Suprapubic skin (tissue), 4 donors: ENCODE measurements around the gene PML. TPM values are rescaled to one million over a fixed set of nuclear protein-coding genes. Genes with fewer than 3 reads are reported as not detected.
"Not testable (repeated sequence)": the region's sequence is repeated elsewhere in the genome, so short reads cannot be mapped to it uniquely, and the experiment has no call there.

Source experiments
- DNase-seq, 2 donors: peaks; one replicate each; pipeline ENCODE4 v3.0.0-alpha.2; 2019; ENCODE audit warnings: low spot score in 2 of 2
- H3K27ac ChIP-seq: fragments of 200-600 bp; sonication (generic); one replicate; pipeline ENCODE4 v1.5.1; 2019
- H3K27me3 ChIP-seq: fragments of 200-600 bp; sonication (generic); one replicate; pipeline ENCODE4 v1.5.1; 2019
- H3K36me3 ChIP-seq: fragments of 200-600 bp; sonication (generic); one replicate; pipeline ENCODE4 v1.5.1; 2019
- H3K4me1 ChIP-seq: fragments of 200-600 bp; sonication (generic); one replicate; pipeline ENCODE4 v1.5.1; 2019
- H3K4me3 ChIP-seq: fragments of 200-600 bp; sonication (generic); one replicate; pipeline ENCODE4 v1.5.1; 2019; ENCODE audit warnings: mild to moderate bottlenecking
- H3K9me3 ChIP-seq: fragments of 200-600 bp; sonication (generic); one replicate; pipeline ENCODE4 v1.5.1; 2019
- EP300 ChIP-seq: sonication (generic); formaldehyde crosslinking; IDR thresholded peaks from one replicate; pipeline ENCODE4 v1.6.1; 2017; ENCODE audit warnings: antibody characterized with exemption
- POLR2A ChIP-seq, 2 donors: fragments of 450-650 bp; IDR thresholded peaks; one replicate each; pipeline ENCODE4 v1.6.1; 2017; ENCODE audit warnings: antibody characterized with exemption in 2 of 2, mild to moderate bottlenecking in 2 of 2, moderate library complexity in 2 of 2
- POLR2AphosphoS5 ChIP-seq, 3 donors: sonication (generic); formaldehyde crosslinking; IDR thresholded peaks; one replicate each; pipeline ENCODE4 v1.6.1; 2017; ENCODE audit warnings: antibody characterized with exemption in 3 of 3
- WGBS: methylation state at CpG from one replicate; pipeline ENCODE4 v1.1.5; 2018; 5-methylcytosine and 5-hydroxymethylcytosine counted together
- total RNA-seq, 4 donors: library from RNA; depleted of rRNA; stranded (reverse); fragments of >200 nt; gene quantifications; one replicate each; pipeline ENCODE4 v1.1.0, GENCODE V29; 2016
- TF ChIP-seq, protein P1 (sequence below), 2 donors: fragments of 200-600 bp in 1 of 2; fragments of 450-650 bp in 1 of 2; sonication (generic) in 1 of 2; IDR thresholded peaks; one replicate each; pipeline ENCODE4 v1.5.1; 2016 to 2019; ENCODE audit warnings: antibody characterized with exemption in 2 of 2, mild to moderate bottlenecking in 1 of 2, moderate library complexity in 1 of 2

Gene PML
- total RNA-seq, 4 donors from 2014 or later: 59.2 to 111 (median 82.5) TPM

DNA sequence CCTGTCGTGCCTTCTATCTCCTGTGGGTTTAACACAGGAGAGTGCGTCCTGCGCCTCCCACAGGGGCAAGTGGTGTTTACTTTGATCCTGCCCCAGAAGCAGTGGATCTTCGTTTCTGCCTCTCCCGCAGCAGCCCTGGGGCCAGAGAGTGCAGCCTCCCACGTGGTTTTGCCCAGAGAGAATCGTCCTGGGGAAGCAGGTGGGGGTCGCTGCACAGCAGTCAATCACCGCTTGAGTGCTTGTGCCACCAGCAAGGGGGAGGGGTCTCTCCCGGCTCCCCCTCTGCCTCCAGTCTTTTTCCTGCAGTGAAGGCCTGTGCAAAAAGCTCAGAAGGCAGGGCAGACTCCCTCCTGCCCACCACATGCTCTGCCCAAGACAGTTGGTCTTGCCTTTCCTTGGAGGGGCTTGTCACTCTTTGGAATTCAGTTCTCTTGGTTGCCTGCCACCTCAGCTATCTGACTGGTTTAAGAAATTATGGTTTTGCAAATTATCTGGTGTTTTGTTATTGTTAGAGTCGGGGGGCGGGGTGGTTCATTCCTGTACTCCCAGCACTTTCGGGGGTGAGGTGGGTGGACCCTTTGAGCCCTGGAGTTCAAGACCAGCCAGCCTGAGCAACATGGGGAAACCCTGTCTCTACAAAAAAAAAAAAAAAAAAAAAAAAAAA lies 29.3 kb upstream of the PML start:
- H3K27ac ChIP-seq: no peak overlapping the region
- H3K4me1 ChIP-seq: peaks cover 17% of the 10 kb centered on the region
- H3K4me3 ChIP-seq: no peak overlapping the region

DNA sequence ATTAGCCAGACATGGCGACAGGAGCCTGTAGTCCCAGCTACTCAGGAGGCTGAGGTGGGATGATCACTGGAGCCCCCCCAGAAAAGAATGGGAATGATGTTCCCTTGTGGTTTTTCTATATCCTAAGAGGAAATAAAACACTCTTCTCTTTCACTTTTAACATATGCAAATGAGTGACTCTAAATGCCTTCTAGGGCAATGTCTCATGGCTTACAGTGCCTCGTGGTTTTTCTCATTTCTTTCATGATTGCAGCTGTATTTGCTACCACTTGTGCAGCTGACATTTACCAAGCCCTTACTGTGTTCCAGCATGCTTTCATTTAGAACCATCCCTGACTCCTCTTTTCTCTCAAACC lies 28.8 kb upstream of the PML start:
- Histone ChIP-seq H3K9me3 (no peaks in the 10 kb centered on the region), H3K36me3 (no peaks in the 10 kb centered on the region), H3K27ac (no peak overlapping the region), H3K27me3 (no peaks in the 10 kb centered on the region), H3K4me1 (peaks cover 17% of the 10 kb centered on the region), H3K4me3 (no peak overlapping the region)
- no peak for TF ChIP-seq EP300
- no peak for TF ChIP-seq POLR2A (IDR thresholded peaks at IDR 0.05)
- TF ChIP-seq POLR2AphosphoS5 (IDR thresholded peaks at IDR 0.05): no peak
- TF ChIP-seq, protein P1, sequence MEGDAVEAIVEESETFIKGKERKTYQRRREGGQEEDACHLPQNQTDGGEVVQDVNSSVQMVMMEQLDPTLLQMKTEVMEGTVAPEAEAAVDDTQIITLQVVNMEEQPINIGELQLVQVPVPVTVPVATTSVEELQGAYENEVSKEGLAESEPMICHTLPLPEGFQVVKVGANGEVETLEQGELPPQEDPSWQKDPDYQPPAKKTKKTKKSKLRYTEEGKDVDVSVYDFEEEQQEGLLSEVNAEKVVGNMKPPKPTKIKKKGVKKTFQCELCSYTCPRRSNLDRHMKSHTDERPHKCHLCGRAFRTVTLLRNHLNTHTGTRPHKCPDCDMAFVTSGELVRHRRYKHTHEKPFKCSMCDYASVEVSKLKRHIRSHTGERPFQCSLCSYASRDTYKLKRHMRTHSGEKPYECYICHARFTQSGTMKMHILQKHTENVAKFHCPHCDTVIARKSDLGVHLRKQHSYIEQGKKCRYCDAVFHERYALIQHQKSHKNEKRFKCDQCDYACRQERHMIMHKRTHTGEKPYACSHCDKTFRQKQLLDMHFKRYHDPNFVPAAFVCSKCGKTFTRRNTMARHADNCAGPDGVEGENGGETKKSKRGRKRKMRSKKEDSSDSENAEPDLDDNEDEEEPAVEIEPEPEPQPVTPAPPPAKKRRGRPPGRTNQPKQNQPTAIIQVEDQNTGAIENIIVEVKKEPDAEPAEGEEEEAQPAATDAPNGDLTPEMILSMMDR (IDR thresholded peaks at IDR 0.05): no peak
- 26% methylated on average over 2 of the region's 2 CpGs for WGBS
- no peak for DNase-seq

More for the DNA sequence above, 29.3 kb upstream of the PML start:
- no peaks in the 10 kb centered on the region for H3K9me3 ChIP-seq
- no peak for TF ChIP-seq POLR2A (IDR thresholded peaks at IDR 0.05)
- TF ChIP-seq, protein P1 (IDR thresholded peaks at IDR 0.05): peak in 1 of 2 donors; percentile 9
- DNase-seq: no peak
- H3K27me3 ChIP-seq: no peaks in the 10 kb centered on the region
- no peaks in the 10 kb centered on the region for H3K36me3 ChIP-seq
- 35% methylated on average over 5 of the region's 13 CpGs for WGBS

DNA sequence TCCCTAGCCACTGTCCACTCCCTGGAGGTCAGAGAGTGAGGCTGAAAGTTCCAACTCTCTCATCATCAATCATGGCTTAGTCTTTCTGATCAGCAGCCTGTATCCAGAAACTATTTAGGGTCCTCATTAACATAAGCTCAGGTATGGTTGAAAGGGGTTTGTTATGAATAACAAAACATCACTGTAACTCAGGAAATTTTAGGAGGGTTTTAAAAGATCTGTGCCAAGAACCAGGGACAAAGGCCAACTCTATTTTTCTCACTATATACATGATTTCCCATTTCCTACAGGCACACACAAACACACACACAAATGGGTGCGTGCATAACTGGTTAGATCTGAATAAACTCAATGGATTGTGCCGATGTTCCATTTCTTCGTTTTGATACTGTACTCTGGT lies 26.1 kb upstream of the PML start:
- 85% methylated on average over 3 of the region's 3 CpGs for WGBS
- Histone ChIP-seq H3K4me1 (peaks cover 27% of the 10 kb centered on the region), H3K36me3 (no peaks in the 10 kb centered on the region), H3K27ac (no peak overlapping the region), H3K27me3 (no peaks in the 10 kb centered on the region), H3K9me3 (no peaks in the 10 kb centered on the region), H3K4me3 (no peak overlapping the region)
- TF ChIP-seq EP300: no peak
- no peak for DNase-seq

DNA sequence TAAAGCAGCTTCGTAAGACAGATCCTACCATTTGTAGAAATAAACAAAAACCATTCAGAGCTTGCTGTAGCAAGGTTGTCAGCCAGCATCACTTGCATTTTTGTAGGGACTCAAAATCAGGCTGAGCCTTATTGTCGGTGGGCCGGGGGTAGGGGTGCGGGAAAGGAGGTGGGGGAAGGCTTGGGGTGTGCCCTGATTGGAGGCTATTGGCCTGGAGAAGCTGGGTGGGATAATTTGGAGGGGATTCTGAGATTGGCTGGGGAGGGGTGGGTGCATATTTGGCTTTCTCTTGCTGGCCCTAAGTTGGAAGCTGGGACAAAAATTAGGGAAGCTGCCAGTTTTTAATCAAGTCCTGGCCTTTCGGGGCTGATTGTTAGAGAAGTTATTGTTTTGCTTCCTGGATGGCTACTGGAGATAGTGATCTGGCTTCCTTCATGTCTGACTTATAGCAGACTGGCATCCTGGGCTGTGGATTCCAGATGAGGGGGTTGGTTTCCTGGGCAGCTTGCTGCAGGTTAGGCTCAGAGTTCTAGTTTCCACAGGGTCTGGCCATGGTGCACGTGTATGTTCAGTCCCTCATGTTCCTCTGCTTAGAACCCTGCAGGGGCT lies 25.3 kb upstream of the PML start:
- no peaks in the 10 kb centered on the region for H3K27me3 ChIP-seq
- no peak overlapping the region for H3K4me3 ChIP-seq
- H3K4me1 ChIP-seq: peaks cover 28% of the 10 kb centered on the region
- whole genome bisulfite sequencing: 74% methylated on average over 6 of the region's 6 CpGs
- no peak for DNase-seq
- no peak overlapping the region for H3K27ac ChIP-seq
- no peaks in the 10 kb centered on the region for H3K36me3 ChIP-seq
- TF ChIP-seq EP300: no peak
- TF ChIP-seq POLR2AphosphoS5 (IDR thresholded peaks at IDR 0.05): no peak
- TF ChIP-seq, protein P1 (IDR thresholded peaks at IDR 0.05): no peak
- TF ChIP-seq POLR2A (IDR thresholded peaks at IDR 0.05): no peak
- H3K9me3 ChIP-seq: no peaks in the 10 kb centered on the region

DNA sequence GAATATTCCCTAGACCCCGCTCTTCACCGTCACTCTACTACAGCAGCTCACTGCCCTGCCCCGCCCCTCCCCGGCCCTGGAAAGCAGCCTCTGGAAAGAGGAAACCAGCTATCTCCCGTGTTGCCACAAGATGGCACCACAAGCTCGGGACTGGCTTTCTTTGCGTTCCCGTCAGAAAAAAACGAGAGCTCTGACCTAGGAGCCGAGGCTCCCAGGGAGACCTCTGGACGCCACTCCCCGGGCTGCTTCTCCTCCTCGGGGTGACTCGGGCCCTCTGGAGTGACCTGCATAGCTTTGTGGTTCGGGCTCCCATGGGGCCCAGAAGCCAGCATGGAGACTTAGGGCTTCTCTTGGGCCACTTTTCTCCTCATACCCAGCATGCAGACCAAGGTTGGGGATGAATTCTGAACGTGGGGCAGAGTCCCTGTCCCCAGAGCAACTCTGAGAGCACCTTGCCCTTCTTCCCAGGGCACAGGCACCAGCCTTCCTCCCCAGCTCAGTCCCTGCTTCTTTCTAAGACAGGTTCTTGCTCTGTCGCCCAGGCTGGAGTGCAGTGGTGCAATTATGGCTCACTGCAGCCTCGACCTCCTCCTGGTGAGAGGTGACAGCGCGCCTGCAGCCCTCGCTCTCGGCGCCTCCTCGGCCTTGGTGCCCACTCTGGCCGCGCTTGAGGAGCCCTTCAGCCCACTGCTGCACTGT lies 21.4 kb upstream of the PML start:
- Histone ChIP-seq H3K4me1 (peaks cover 11% of the 10 kb centered on the region), H3K4me3 (peak overlapping the region; percentile 25), H3K27ac (no peak overlapping the region), H3K36me3 (no peaks in the 10 kb centered on the region), H3K9me3 (no peaks in the 10 kb centered on the region), H3K27me3 (peaks cover 11% of the 10 kb centered on the region)
- TF ChIP-seq, protein P1 (IDR thresholded peaks at IDR 0.05): peak; percentile 83 to 94
- TF ChIP-seq POLR2A (IDR thresholded peaks at IDR 0.05) (no peak), EP300 (no peak), POLR2AphosphoS5 (IDR thresholded peaks at IDR 0.05) (no peak)
- peak; percentile 91 to 92 for DNase-seq
- 22% methylated on average over 17 of the region's 26 CpGs for WGBS

DNA sequence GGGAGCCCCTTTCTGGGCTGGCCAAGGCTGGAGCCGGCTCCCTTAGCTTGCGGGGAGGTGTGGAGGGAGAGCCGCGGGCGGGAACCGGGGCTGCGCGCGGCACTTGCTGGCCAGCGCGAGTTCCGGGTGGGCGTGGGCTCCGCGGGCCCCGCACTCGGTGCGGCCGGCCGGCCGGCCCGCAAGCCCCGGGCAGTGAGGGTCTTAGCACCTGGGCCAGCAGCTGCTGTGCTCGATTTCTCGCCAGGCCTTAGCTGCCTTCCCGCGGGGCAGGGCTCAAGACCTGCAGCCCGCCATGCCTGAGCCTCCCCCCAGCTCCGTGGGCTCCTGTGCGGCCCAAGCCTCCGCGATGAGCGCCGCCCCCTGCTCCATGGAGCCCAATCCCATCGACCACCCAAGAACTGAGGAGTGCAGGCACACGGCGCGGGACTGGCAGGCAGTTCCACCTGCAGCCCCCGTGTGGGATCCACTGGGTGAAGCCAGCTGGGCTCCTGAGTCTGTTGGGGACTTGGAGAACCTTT lies 20.8 kb upstream of the PML start:
- not testable (repeated sequence) for DNase-seq, H3K27ac ChIP-seq, H3K36me3 ChIP-seq, H3K4me3 ChIP-seq, H3K9me3 ChIP-seq
- WGBS: 67% methylated on average over 3 of the region's 39 CpGs
- Histone ChIP-seq H3K4me1 (peaks cover 11% of the 10 kb centered on the region), H3K27me3 (peaks cover 11% of the 10 kb centered on the region)

DNA sequence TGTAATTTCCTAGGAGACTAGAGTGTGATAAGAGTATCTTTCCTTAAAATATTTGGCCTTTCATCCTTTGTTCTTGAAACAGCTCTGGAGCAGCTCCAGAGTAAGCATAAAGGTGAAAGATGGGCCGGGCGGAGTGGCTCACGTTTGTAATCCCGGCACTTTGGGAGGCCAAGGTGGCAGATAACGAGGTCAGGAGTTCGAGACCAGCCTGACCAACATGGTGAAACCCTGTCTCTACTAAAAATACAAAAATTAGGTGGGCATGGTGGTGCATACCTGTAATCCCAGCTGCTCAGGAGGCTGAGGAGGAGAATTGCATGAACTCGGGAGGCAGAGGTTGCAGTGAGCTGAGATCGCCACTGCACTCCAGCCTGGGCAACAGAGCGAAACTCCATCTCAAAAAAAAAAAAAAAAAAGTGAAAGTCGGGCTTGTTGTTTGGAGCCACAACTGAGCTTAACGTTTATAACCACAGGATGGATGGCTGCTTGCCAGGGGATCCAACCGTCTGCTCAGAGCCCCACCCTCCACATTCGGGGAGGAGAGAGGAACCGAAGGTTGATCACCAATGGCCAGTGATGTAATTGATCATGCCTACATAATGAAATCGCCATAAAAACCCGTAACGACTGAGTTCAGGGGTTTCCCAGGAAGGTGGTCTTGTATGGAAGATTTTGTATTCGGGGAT lies 18.9 kb upstream of the PML start:
- not testable (repeated sequence) for H3K9me3 ChIP-seq, H3K36me3 ChIP-seq, H3K27ac ChIP-seq, H3K4me3 ChIP-seq, DNase-seq
- Histone ChIP-seq H3K4me1 (peaks cover 11% of the 10 kb centered on the region), H3K27me3 (peaks cover 11% of the 10 kb centered on the region)
- WGBS: 41% methylated on average over 18 of the region's 18 CpGs
